GM18867 (cell line): ENCODE measurements around the gene PDSS2.
"Not testable (repeated sequence)": the region's sequence is repeated elsewhere in the genome, so short reads cannot be mapped to it uniquely, and the experiment has no call there.

Source experiments
- ATAC-seq: cut with Tn5 transposase; IDR thresholded peaks from one replicate; pipeline ENCODE4 v1.9.1; 2021; ENCODE audit warnings: mild to moderate bottlenecking, moderate library complexity; ENCODE audit not compliant: unreplicated experiment

PDSS2 gene

GRCh38 chr6:107459283-107460082, at the start of gene PDSS2:
TSS of gene PDSS2 (minus strand) at chr6:107459564. CDS start at chr6:107459285, 279 bp downstream.
- peak; percentile 91 for ATAC-seq

- ATAC-seq: no peak
Measured at GRCh38 chr6:107506145-107506544, 46.8 kb upstream of the PDSS2 start.

GRCh38 chr6:107504270-107505026, 45.1 kb upstream of the PDSS2 start:
- no peak for ATAC-seq

- no peak for ATAC-seq
Measured at GRCh38 chr6:107496892-107497684, 37.7 kb upstream of the PDSS2 start.

GRCh38 chr6:107495971-107496370, 36.6 kb upstream of the PDSS2 start:
- no peak for ATAC-seq

GRCh38 chr6:107495196-107495643, 35.9 kb upstream of the PDSS2 start:
- ATAC-seq: no peak

GRCh38 chr6:107493158-107494057, 34.0 kb upstream of the PDSS2 start:
- no peak for ATAC-seq

- no peak for ATAC-seq
Measured at GRCh38 chr6:107491760-107492660, 32.6 kb upstream of the PDSS2 start.

GRCh38 chr6:107491138-107491609, 31.8 kb upstream of the PDSS2 start:
- ATAC-seq: no peak

GRCh38 chr6:107490566-107491137, 31.3 kb upstream of the PDSS2 start:
- ATAC-seq: peak; percentile 10

GRCh38 chr6:107489636-107490565, 30.5 kb upstream of the PDSS2 start, which contains the start of gene SOBP:
TSS of gene SOBP (plus strand) at chr6:107490117. CDS start at chr6:107490617, 500 bp downstream.
- ATAC-seq: peak; percentile 53

GRCh38 chr6:107488875-107489635, 29.7 kb upstream of the PDSS2 start:
- peak; percentile 13 for ATAC-seq

- ATAC-seq: no peak
Measured at GRCh38 chr6:107488174-107488874, 29.0 kb upstream of the PDSS2 start.

GRCh38 chr6:107485157-107485556, 25.8 kb upstream of the PDSS2 start:
- ATAC-seq: no peak

GRCh38 chr6:107479089-107479690, 19.8 kb upstream of the PDSS2 start:
- ATAC-seq: no peak

GRCh38 chr6:107475826-107476225, 16.5 kb upstream of the PDSS2 start:
- ATAC-seq: not testable (repeated sequence)
